GM12801 (cell line): ENCODE data around the gene INPP4B.

Source experiments
- CTCF ChIP-seq: IDR thresholded peaks from one replicate; pipeline ENCODE4 v1.5.1; 2011; ENCODE audit warnings: control low read depth; ENCODE audit not compliant: insufficient read length; ENCODE audit errors: extremely low read depth

The INPP4B gene

GRCh38 chr4:142379277-142380051 is 466.6 kb downstream of the INPP4B start:
- TF ChIP-seq CTCF = no peak

- TF ChIP-seq CTCF = no peak
These were observed 467.9 kb downstream of the INPP4B start for GRCh38 chr4:142378179-142378578.

- no peak for TF ChIP-seq CTCF
These were observed 468.6 kb downstream of the INPP4B start for GRCh38 chr4:142377342-142378091.

GRCh38 chr4:142376204-142376603 is 469.9 kb downstream of the INPP4B start:
- TF ChIP-seq CTCF = no peak

- TF ChIP-seq CTCF = no peak
These were observed 472.5 kb downstream of the INPP4B start for GRCh38 chr4:142373610-142374009.

GRCh38 chr4:142372530-142373260 is 473.4 kb downstream of the INPP4B start:
- TF ChIP-seq CTCF = no peak

- TF ChIP-seq CTCF = no peak
These were observed 477.0 kb downstream of the INPP4B start for GRCh38 chr4:142369141-142369540.
